Activated CD4-positive, CD25-positive, alpha-beta regulatory T cell treated with anti-CD3 and anti-CD28 coated beads, Interleukin-2, amount 50 U/mL, for 16 hours (primary cell): Measurements from ENCODE around the gene TSEN2.
"Not testable (repeated sequence)": the region's sequence is repeated elsewhere in the genome, so short reads cannot be mapped to it uniquely, and the experiment has no call there.

Source experiments
- DNase-seq: peaks from one replicate; pipeline ENCODE4 v3.0.0-alpha.2; 2020; ENCODE audit warnings: low read depth, low spot score

The TSEN2 gene

GRCh38 chr3:12452361-12453330 lies 31.6 kb upstream of the TSEN2 start:
- DNase-seq = no peak

GRCh38 chr3:12454076-12454815 lies 30.0 kb upstream of the TSEN2 start:
- no peak for DNase-seq

DNA sequence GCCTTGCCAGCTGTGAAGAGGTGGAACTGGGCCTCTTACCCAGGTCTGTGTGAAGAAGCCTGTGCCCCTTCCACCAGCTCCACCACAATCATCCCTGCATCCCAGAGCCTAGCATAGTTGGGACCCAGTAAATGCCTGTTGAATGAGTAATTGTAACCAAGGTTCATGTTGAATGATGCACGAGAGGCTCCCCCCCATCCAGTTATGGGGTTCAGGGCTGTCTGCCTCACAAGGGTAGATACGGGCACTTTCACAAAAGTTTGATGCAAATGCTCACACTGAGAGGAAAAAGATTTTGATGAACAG lies 29.5 kb upstream of the TSEN2 start:
- DNase-seq = no peak

DNA sequence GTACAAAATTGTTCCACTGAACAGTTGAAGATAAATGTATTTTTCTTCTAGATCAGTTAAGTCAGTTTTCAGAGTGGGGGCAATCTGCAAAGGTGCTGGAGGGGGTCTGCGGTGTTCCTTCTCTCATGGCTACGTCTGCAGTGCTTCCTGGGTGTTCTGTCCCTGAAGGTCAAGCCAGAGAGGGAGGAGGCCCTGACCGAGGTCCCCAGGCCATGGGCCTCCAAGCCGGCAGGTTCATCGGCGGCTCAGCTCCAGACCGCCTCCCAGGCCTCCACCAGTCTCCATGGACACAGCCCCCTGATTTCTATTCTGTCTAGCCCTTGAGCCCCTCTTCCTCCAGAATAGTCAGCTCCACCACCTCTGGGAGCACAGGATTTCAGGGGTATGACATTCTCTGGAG lies 28.5 kb upstream of the TSEN2 start:
- no peak for DNase-seq

DNA sequence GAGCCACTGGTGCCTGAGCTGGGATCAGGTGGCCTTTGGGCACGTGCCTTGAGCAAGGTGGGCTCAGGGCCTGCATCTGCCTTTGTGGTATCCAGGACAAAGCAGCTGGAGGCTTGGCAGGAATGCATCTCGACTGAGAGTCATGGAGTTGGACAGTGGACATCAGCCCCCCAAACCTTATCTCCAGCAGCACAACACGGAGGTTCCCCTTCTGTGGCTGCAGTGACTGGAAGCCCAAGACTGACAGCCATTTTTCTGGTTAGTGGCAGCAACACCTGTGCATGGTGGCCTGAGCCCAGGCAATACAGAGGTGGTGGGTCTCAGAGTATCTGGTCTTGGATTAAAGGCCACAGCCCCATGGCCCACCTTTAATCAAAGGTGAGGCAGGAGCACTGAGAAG lies 27.8 kb upstream of the TSEN2 start:
- no peak for DNase-seq

- DNase-seq = not testable (repeated sequence)
Measured at GRCh38 chr3:12457380-12457779, 26.9 kb upstream of the TSEN2 start.

- DNase-seq = no peak
Measured at GRCh38 chr3:12458901-12459300, 25.4 kb upstream of the TSEN2 start.

- DNase-seq = no peak
Measured at GRCh38 chr3:12460127-12460526, 24.2 kb upstream of the TSEN2 start.

- no peak for DNase-seq
Measured at GRCh38 chr3:12461097-12461649, 23.1 kb upstream of the TSEN2 start.

- no peak for DNase-seq
Measured at GRCh38 chr3:12462159-12462947, 21.9 kb upstream of the TSEN2 start.

DNA sequence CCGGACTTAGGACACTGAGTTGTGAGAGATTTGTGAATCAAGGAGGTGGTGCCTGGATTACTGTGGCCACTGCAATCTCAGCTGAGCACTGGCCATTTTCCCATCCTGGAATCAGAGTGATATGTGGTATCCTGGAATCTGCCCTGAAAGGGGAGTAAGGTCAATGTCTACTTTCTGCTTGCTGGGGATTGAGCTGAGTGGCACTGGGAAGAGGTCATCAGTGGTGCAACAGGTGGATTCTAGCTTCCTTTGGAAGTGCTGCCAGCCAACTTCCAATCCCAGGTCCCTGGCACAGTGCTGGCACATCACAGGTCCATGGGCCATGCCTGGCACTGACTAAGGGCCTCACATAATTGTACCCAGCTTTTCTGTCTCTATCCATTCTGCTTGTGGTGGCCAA lies 20.6 kb upstream of the TSEN2 start:
- DNase-seq = no peak

GRCh38 chr3:12464181-12464580 lies 20.1 kb upstream of the TSEN2 start:
- DNase-seq = no peak

GRCh38 chr3:12465151-12465835 lies 19.0 kb upstream of the TSEN2 start:
- no peak for DNase-seq

- DNase-seq = no peak
Measured at GRCh38 chr3:12465836-12466225, 18.4 kb upstream of the TSEN2 start.

DNA sequence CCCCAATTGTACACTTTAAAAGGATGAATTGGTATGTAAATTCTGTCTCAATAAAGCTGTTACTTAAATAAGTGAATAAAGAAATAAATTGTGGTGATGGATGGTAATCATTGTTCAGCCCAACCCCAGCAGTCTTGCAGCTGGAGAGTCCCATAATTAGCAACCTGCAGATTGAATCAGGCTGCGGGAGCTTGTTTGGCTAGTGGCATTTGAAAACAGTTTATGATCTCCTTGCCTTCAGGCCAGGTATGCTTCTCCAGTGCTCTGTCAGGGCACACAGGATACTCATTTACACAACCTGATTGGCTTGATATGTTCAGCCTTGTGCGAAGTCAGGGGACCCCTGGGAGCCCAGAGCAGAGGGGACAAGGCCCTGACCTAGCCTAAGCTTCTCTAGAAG lies 16.5 kb upstream of the TSEN2 start:
- no peak for DNase-seq

GRCh38 chr3:12468276-12468675 lies 16.0 kb upstream of the TSEN2 start:
- no peak for DNase-seq

GRCh38 chr3:12468757-12469156 lies 15.5 kb upstream of the TSEN2 start:
- DNase-seq = no peak

- DNase-seq = not testable (repeated sequence)
Measured at GRCh38 chr3:12469222-12469621, 15.1 kb upstream of the TSEN2 start.

- no peak for DNase-seq
Measured at GRCh38 chr3:12470111-12470510, 14.2 kb upstream of the TSEN2 start.

GRCh38 chr3:12470680-12471079 lies 13.6 kb upstream of the TSEN2 start:
- DNase-seq = no peak

- no peak for DNase-seq
Measured at GRCh38 chr3:12471241-12471640, 13.0 kb upstream of the TSEN2 start.
